ENCODE results near the gene HTR1E. TPM values are rescaled to one million over a fixed set of nuclear protein-coding genes. Genes with fewer than 3 reads are reported as not detected.
"Not testable (repeated sequence)": the region's sequence is repeated elsewhere in the genome, so short reads cannot be mapped to it uniquely, and the experiment has no call there.

Gene HTR1E
- total RNA-seq, 2 donors from 2014 or later = not detected

DNA sequence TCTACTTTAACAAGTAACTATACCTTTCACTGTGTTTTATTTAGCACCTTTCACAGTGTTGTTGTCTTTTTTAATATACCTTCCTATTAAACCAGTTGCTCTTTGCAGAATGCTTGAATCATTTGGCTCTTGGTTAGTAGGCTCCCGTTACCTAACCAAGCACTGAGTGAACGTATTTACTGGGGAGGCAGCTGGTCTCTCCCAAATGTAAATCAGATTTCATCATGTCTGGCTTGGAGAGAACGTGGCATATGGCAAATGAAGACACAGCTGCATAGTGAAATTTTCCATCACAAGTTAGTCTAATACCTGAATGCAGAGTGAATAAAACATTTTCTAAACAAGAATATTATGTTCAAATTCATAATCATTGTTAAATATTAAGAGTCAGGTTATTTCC is 12.4 kb downstream of the HTR1E start:
- Mint-ChIP-seq H3K9me3 (peaks cover 0 to 3% of the 10 kb centered on the region in 2 donors), H3K36me3 (ENCODE audit: insufficient read depth in 2 of 2) (no peaks in the 10 kb centered on the region), H3K27ac (no peak overlapping the region), H3K4me1 (ENCODE audit: low read depth) (no peaks in the 10 kb centered on the region), H3K4me3 (no peak overlapping the region), H3K27me3 (ENCODE audit: low read depth) (no peaks in the 10 kb centered on the region)
- no peak for DNase-seq
- ATAC-seq (replicated peaks in 1 of 2) = no peak

DNA sequence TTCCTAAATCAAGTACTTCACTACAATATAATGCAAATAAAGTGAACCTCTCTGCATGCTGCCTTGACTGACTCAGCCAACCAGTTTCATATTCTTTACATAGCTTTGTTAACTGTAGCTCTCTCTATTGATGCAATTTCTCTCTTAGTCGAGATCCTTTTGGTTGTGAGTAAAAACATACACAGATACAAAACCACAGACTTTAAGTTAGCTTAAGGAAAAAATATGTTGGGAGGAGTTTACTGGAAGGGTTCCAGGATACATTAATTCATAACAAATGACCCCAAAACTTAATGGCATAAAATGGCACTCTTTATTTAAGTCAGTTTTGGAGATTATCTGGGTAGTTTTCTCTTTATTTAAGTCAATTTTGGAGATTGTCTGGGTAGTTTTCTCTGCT is 15.7 kb downstream of the HTR1E start:
- Mint-ChIP-seq H3K4me3 (no peak overlapping the region), H3K27ac (no peak overlapping the region), H3K9me3 (peaks cover 0 to 3% of the 10 kb centered on the region in 2 donors)

DNA sequence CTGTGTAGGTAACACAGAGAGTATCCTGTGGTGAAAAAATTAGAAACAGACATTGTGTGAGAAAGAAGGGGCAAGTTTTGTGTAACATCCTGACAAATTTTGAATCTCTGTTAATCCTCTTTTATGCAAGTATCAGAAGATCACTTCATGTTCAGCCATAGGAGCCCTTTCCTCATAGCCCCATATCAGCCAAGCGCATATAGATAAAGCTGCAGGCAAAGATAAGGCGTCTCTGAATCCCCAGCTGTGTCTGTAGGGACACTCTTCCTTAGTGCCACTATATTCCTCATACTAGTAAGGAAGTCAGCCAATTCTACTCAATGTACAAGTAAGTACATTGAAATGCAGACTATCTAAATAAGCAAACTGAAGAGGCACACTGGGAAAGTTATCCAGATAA is 22.3 kb downstream of the HTR1E start:
- DNase-seq (no peak), ATAC-seq (replicated peaks in 1 of 2) (no peak)
- Mint-ChIP-seq H3K27me3 (ENCODE audit: low read depth) (no peaks in the 10 kb centered on the region), H3K4me3 (no peak overlapping the region), H3K36me3 (ENCODE audit: insufficient read depth in 2 of 2) (no peaks in the 10 kb centered on the region), H3K27ac (no peak overlapping the region), H3K9me3 (no peaks in the 10 kb centered on the region), H3K4me1 (ENCODE audit: low read depth) (no peaks in the 10 kb centered on the region)

More for the DNA sequence above, 15.7 kb downstream of the HTR1E start:
- DNase-seq (no peak), ATAC-seq (replicated peaks in 1 of 2) (no peak)
- Mint-ChIP-seq H3K27me3 (ENCODE audit: low read depth) (no peaks in the 10 kb centered on the region), H3K4me1 (ENCODE audit: low read depth) (no peaks in the 10 kb centered on the region), H3K36me3 (ENCODE audit: insufficient read depth in 2 of 2) (no peaks in the 10 kb centered on the region)

GRCh38 chr6:86961455-86962200 is 24.3 kb downstream of the HTR1E start:
- DNase-seq = no peak
- H3K36me3 Mint-ChIP-seq (ENCODE audit: insufficient read depth in 2 of 2) = no peaks in the 10 kb centered on the region
- no peak overlapping the region for H3K27ac Mint-ChIP-seq
- H3K4me3 Mint-ChIP-seq = no peak overlapping the region
- no peaks in the 10 kb centered on the region for H3K9me3 Mint-ChIP-seq
- no peaks in the 10 kb centered on the region for H3K4me1 Mint-ChIP-seq (ENCODE audit: low read depth)
- no peak for ATAC-seq (replicated peaks in 1 of 2)
- H3K27me3 Mint-ChIP-seq (ENCODE audit: low read depth) = peaks cover 9% of the 10 kb centered on the region

GRCh38 chr6:86963352-86963751 is 26.0 kb downstream of the HTR1E start:
- no peak overlapping the region for H3K27ac Mint-ChIP-seq
- H3K4me1 Mint-ChIP-seq (ENCODE audit: low read depth) = no peaks in the 10 kb centered on the region
- H3K36me3 Mint-ChIP-seq (ENCODE audit: insufficient read depth in 2 of 2) = no peaks in the 10 kb centered on the region
- peaks cover 9% of the 10 kb centered on the region for H3K27me3 Mint-ChIP-seq (ENCODE audit: low read depth)
- no peaks in the 10 kb centered on the region for H3K9me3 Mint-ChIP-seq
- no peak for DNase-seq
- H3K4me3 Mint-ChIP-seq = no peak overlapping the region
- ATAC-seq (replicated peaks in 1 of 2) = no peak

DNA sequence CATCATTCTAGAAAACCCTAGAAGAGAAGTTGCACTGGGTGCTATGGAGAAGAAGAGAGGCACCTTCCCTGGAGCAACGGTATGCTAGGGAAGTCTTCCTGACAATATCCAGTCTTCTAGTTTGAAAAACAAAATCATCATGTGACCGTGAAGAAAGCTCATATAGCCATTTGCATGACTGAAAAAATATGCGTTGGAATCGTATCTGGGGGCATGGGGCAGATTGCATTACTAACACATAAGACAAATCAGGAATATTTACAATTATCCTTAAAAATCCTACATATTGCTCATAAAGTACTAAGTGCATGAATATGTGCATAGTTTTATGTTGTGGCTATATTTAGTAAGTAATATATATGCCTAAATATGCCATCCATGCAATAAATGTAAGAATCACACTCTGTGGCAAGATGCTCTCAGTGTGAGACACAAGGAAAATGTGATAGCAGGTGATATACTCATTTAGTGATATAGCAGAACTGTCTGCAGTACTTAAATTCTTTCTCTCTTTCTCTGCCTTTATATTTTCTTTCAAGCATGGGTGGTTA is 26.8 kb downstream of the HTR1E start:
- DNase-seq = no peak
- H3K9me3 Mint-ChIP-seq = no peaks in the 10 kb centered on the region
- no peak for ATAC-seq (replicated peaks in 1 of 2)
- no peaks in the 10 kb centered on the region for H3K4me1 Mint-ChIP-seq (ENCODE audit: low read depth)
- peaks cover 9% of the 10 kb centered on the region for H3K27me3 Mint-ChIP-seq (ENCODE audit: low read depth)
- H3K27ac Mint-ChIP-seq = no peak overlapping the region
- no peaks in the 10 kb centered on the region for H3K36me3 Mint-ChIP-seq (ENCODE audit: insufficient read depth in 2 of 2)
- no peak overlapping the region for H3K4me3 Mint-ChIP-seq

GRCh38 chr6:86966271-86966670 is 28.9 kb downstream of the HTR1E start:
- Mint-ChIP-seq H3K27me3 (ENCODE audit: low read depth) (peaks cover 9% of the 10 kb centered on the region), H3K9me3 (no peaks in the 10 kb centered on the region)
- ATAC-seq (replicated peaks in 1 of 2) = no peak

DNA sequence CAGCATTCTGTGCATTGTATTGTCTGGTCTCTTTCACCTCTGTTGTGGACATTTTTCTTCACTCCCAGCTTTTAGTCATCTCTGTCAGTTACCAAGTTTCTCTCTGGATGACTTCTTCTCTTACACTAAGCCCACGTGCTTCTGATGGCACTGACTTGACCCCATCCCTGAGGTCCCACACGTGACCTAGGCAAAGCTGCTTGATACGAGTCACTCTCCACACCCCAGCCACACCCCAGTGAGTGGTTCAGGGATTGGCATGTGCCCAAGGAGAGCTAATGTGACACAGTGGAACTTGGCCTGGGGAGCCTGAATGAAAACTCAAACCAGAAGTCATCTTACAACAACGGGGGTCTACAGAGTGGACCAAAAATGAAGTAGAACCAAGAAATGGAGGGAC is 32.2 kb downstream of the HTR1E start:
- DNase-seq = no peak
- H3K27ac Mint-ChIP-seq = no peak overlapping the region

More at GRCh38 chr6:86966271-86966670, 28.9 kb downstream of the HTR1E start:
- H3K27ac Mint-ChIP-seq = no peak overlapping the region
- DNase-seq = no peak
- H3K36me3 Mint-ChIP-seq (ENCODE audit: insufficient read depth in 2 of 2) = no peaks in the 10 kb centered on the region
- H3K4me3 Mint-ChIP-seq = no peak overlapping the region
- no peaks in the 10 kb centered on the region for H3K4me1 Mint-ChIP-seq (ENCODE audit: low read depth)

GRCh38 chr6:86973088-86973487 is 35.8 kb downstream of the HTR1E start:
- Mint-ChIP-seq H3K27me3 (ENCODE audit: low read depth) (peaks cover 7% of the 10 kb centered on the region), H3K9me3 (no peaks in the 10 kb centered on the region), H3K27ac (no peak overlapping the region), H3K4me1 (ENCODE audit: low read depth) (no peaks in the 10 kb centered on the region), H3K36me3 (ENCODE audit: insufficient read depth in 2 of 2) (no peaks in the 10 kb centered on the region), H3K4me3 (no peak overlapping the region)
- ATAC-seq (replicated peaks in 1 of 2) (no peak), DNase-seq (no peak)

More for the DNA sequence above, 32.2 kb downstream of the HTR1E start:
- ATAC-seq (replicated peaks in 1 of 2) = no peak
- H3K36me3 Mint-ChIP-seq (ENCODE audit: insufficient read depth in 2 of 2) = no peaks in the 10 kb centered on the region
- H3K27me3 Mint-ChIP-seq (ENCODE audit: low read depth) = peaks cover 9% of the 10 kb centered on the region
- H3K9me3 Mint-ChIP-seq = no peaks in the 10 kb centered on the region
- H3K4me3 Mint-ChIP-seq = no peak overlapping the region
- no peaks in the 10 kb centered on the region for H3K4me1 Mint-ChIP-seq (ENCODE audit: low read depth)

DNA sequence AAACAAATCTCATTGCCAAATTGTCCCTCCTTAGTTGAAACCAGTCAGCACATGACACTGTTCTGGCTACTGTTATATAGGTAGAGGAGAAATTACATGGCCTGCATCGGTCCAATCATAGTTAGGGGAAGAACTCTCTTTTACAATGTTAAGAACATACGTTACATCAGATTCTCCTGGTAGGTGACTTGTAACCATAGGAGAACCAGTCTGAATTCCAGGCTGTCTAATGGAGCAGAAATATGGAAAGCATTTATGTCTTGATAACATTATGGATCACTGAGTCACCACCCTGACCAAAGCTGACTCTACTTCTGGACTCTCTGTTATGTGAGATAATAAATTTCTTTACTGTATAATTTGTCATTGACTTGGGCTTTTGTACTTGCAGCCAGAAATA is 40.9 kb downstream of the HTR1E start:
- no peaks in the 10 kb centered on the region for H3K4me1 Mint-ChIP-seq (ENCODE audit: low read depth)

GRCh38 chr6:87001494-87001893 is 64.2 kb downstream of the HTR1E start:
- no peak overlapping the region for H3K27ac Mint-ChIP-seq
- ATAC-seq (replicated peaks in 1 of 2) = no peak
- H3K27me3 Mint-ChIP-seq (ENCODE audit: low read depth) = no peaks in the 10 kb centered on the region
- H3K4me3 Mint-ChIP-seq = no peak overlapping the region
- DNase-seq = no peak
- H3K9me3 Mint-ChIP-seq = peaks cover 5 to 6% of the 10 kb centered on the region in 2 donors
- no peaks in the 10 kb centered on the region for H3K4me1 Mint-ChIP-seq (ENCODE audit: low read depth)
- H3K36me3 Mint-ChIP-seq (ENCODE audit: insufficient read depth in 2 of 2) = peaks cover 0 to 1% of the 10 kb centered on the region in 2 donors

More for the DNA sequence above, 40.9 kb downstream of the HTR1E start:
- no peaks in the 10 kb centered on the region for H3K36me3 Mint-ChIP-seq (ENCODE audit: insufficient read depth in 2 of 2)
- H3K9me3 Mint-ChIP-seq = no peaks in the 10 kb centered on the region
- H3K4me3 Mint-ChIP-seq = no peak overlapping the region
- ATAC-seq (replicated peaks in 1 of 2) (no peak), DNase-seq (no peak)
- H3K27ac Mint-ChIP-seq = no peak overlapping the region
- H3K27me3 Mint-ChIP-seq (ENCODE audit: low read depth) = peaks cover 14% of the 10 kb centered on the region

DNA sequence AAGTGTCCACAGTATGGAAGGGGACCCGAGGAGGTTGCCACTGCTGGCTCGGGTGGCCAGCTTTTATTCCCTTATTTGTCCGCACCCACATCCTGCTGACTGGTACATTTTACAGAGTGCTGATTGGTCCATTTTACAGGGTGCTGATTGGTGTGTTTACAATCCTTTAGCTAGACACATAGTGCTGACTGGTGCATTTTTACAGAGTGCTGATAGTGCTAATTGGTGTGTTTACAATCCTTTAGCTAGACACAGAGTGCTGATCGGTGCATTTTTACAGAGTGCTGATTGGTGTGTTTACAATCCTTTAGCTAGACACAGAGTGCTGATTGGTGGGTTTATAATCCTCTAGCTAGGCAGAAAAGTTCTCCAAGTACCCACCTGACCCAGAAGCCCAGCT is 65.1 kb downstream of the HTR1E start:
- H3K4me3 Mint-ChIP-seq; H3K27ac Mint-ChIP-seq; H3K27me3 Mint-ChIP-seq (ENCODE audit: low read depth); DNase-seq; H3K4me1 Mint-ChIP-seq (ENCODE audit: low read depth); H3K9me3 Mint-ChIP-seq; H3K36me3 Mint-ChIP-seq (ENCODE audit: insufficient read depth in 2 of 2); ATAC-seq (replicated peaks in 1 of 2): not testable (repeated sequence)

- not testable (repeated sequence) for ATAC-seq (replicated peaks in 1 of 2); H3K27me3 Mint-ChIP-seq (ENCODE audit: low read depth); H3K4me3 Mint-ChIP-seq; H3K4me1 Mint-ChIP-seq (ENCODE audit: low read depth); DNase-seq; H3K36me3 Mint-ChIP-seq (ENCODE audit: insufficient read depth in 2 of 2); H3K27ac Mint-ChIP-seq; H3K9me3 Mint-ChIP-seq
Observed at GRCh38 chr6:87006541-87006940, 69.2 kb downstream of the HTR1E start.

DNA sequence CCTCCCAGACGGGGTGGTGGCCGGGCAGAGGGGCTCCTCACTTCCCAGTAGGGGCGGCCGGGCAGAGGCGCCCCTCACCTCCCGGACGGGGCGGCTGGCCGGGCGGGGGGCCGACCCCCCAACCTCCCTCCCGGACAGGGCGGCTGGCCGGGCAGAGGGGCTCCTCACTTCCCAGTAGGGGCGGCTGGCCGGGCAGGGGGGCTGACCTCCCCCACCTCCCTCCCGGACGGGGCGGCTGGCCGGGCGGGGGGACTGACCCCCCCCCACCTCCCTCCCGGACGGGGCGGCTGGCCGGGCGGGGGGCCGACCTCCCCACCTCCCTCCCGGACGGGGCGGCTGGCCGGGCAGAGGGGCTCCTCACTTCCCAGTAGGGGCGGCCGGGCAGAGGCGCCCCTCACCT is 72.3 kb downstream of the HTR1E start:
- not testable (repeated sequence) for H3K27ac Mint-ChIP-seq; H3K36me3 Mint-ChIP-seq (ENCODE audit: insufficient read depth in 2 of 2); H3K27me3 Mint-ChIP-seq (ENCODE audit: low read depth); H3K4me3 Mint-ChIP-seq; H3K9me3 Mint-ChIP-seq; DNase-seq; H3K4me1 Mint-ChIP-seq (ENCODE audit: low read depth); ATAC-seq (replicated peaks in 1 of 2)

Measured in activated T-cell treated with anti-CD3 and anti-CD28 coated beads, Interleukin-2, amount 50 U/mL, for 72 hours (primary cell).